ENCODE measurements around the gene LRRC14B.
A peak's percentile ranks its signal among the peaks of the same experiment; 100 is the strongest.

LRRC14B gene

DNA sequence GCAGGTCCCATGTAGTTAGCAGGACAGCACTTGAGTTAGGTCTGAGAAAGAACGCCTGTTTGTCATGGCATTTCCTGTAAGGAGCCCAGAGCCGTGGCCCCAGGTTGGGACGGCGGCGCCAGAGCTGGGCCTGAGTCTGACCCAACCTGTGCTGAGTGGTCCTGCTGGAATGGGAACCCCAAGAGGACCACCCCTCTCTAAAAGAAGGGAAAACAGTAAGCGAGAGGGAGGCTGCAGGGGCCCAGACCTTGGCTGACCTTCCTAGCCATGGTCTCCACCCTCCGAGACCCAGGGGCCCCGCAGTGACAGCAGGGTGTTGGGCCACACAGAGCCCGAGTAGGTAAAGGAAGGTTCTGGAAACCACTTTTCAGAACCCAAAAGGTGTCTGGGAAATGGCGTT is 1.8 kb upstream of the LRRC14B start:
- FAIRE-seq = no peak
- no peak for TF ChIP-seq POLR2A (IDR thresholded peaks at IDR 0.05; ENCODE audit: low read depth, low read length)
- TF ChIP-seq POLR2AphosphoS5 (IDR thresholded peaks at IDR 0.05; ENCODE audit: low read depth, low read length) = no peak
- TF ChIP-seq SPI1 (IDR thresholded peaks at IDR 0.05; ENCODE audit: low read depth, low read length) = no peak
- no peak for TF ChIP-seq PAX5 (IDR thresholded peaks at IDR 0.05; ENCODE audit: insufficient read depth, low read length, severe bottlenecking)
- no peak for TF ChIP-seq TAF1 (IDR thresholded peaks at IDR 0.05; ENCODE audit: low read depth, low read length)
- no peak for TF ChIP-seq POU2F2 (IDR thresholded peaks at IDR 0.05; ENCODE audit: low read depth, low read length)
- no peak for DNase-seq (ENCODE audit: insufficient read length, low spot score)

DNA sequence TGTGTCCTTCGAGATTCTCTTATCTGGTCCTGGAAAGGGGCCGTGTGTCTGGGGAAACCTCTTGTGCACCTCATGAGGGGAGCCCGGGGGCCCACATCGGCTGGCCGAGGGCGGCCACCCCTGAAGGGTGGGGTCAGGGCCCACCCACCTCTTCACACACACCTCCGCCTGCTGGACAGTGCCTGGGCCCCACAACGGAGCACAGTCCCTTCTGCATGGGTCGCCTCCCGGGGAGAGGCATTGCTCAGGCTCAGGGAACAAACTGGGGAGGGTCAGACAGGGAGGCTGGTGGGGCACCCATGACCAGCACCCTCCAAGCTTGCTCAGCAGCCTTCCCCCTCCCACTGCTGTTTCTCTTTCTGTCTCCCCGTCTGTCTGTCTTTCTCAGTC is 1.3 kb upstream of the LRRC14B start:
- FAIRE-seq (no peak), DNase-seq (ENCODE audit: insufficient read length, low spot score) (no peak)
- no peak for TF ChIP-seq TAF1 (IDR thresholded peaks at IDR 0.05; ENCODE audit: low read depth, low read length)

DNA sequence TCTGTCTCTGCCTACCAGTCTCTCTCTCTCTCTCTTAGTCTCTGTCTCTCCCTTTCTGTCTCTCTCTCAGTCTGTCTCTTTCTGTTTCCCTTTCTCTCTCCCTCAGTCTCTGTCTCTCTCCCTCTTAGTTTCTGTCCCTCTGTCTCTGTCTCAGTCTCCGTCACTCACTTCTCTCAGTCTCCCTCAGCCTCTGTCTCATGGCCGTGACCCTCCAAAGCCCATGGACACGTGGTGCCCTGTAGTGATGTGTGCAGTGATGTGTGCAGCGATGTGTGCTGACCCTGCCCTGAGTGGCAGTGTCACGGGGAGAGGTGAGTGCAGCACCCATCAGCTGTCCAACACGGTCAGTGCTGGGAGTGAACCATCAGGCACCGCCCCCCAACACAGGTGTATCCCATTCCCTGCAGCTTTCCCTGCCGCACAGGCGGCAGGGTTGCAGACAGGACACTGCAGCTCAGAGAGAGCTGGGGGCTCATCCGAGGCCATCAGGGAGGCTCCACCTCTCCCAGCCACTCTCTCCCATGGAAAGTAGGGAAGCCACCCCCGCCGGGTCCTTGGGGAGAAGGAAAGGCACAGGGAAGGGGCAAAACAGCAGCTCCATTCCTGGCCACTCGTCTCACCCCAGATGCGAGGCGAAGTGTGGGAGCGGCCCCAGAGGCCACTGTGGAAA is 794 bp upstream of the LRRC14B start:
- DNase-seq (ENCODE audit: insufficient read length, low spot score) = no peak
- FAIRE-seq = peak; percentile 72
- no peak for TF ChIP-seq POU2F2 (IDR thresholded peaks at IDR 0.05; ENCODE audit: low read depth, low read length)
- TF ChIP-seq POLR2AphosphoS5 (IDR thresholded peaks at IDR 0.05; ENCODE audit: low read depth, low read length) = no peak
- TF ChIP-seq TAF1 (IDR thresholded peaks at IDR 0.05; ENCODE audit: low read depth, low read length) = no peak
- no peak for TF ChIP-seq POLR2A (IDR thresholded peaks at IDR 0.05; ENCODE audit: low read depth, low read length)
- TF ChIP-seq SPI1 (IDR thresholded peaks at IDR 0.05; ENCODE audit: low read depth, low read length) = no peak
- no peak for TF ChIP-seq PAX5 (IDR thresholded peaks at IDR 0.05; ENCODE audit: insufficient read depth, low read length, severe bottlenecking)

DNA sequence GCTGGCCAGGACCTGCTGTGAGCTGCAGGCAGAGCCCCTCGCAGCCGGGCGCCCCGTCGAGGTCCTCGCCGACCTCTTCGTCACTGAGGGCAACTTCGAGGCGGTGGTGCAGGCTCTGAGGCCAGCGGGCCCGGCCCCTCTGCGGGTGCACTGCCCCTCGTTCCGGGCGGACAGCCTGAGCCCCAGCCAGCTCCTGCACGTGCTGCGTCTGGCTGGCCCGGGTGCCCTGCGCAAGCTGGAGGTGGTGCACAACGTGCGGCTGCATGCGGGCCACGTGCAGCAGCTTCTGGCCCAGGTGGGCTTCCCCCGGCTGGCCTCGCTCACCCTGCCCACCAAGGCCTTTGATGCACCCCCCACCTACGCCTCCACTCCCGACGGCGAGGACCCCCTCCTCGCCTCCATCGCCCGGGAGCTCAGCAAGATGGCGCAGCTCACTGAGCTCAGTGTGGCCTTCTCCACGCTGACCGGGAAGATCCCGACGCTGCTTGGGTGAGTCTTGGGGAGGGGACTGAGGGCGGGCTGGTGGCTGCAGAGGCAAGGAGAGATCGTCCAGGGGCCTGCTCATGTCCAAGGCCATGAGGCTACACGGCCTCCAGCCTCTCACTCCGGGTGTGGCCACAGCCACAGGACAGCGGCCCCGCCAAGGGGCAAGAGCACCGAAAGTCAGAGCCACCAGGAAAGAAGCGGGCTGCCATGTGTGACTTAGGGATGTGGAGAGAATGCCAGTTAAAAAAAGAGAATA is 825 bp downstream of the LRRC14B start:
- TF ChIP-seq TAF1 (IDR thresholded peaks at IDR 0.05; ENCODE audit: low read depth, low read length) = no peak
- TF ChIP-seq POLR2A (IDR thresholded peaks at IDR 0.05; ENCODE audit: low read depth, low read length) = no peak
- no peak for TF ChIP-seq POLR2AphosphoS5 (IDR thresholded peaks at IDR 0.05; ENCODE audit: low read depth, low read length)
- TF ChIP-seq PAX5 (IDR thresholded peaks at IDR 0.05; ENCODE audit: insufficient read depth, low read length, severe bottlenecking) = no peak
- TF ChIP-seq POU2F2 (IDR thresholded peaks at IDR 0.05; ENCODE audit: low read depth, low read length) = no peak
- no peak for TF ChIP-seq SPI1 (IDR thresholded peaks at IDR 0.05; ENCODE audit: low read depth, low read length)
- FAIRE-seq = no peak
- no peak for DNase-seq (ENCODE audit: insufficient read length, low spot score)

DNA sequence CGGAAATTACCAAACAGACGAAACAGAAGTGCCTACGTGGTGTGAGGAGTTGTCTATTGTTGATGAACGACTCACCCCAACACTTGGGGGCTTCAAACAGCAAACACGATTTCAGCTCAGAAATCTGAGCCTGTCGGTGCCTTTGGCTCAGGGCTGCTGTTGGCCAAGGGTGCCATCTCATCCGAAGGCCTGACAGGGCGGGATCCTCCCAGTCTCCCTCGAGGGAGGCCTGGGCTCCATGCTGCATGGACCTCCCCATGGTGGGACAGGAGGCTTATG is 1.3 kb downstream of the LRRC14B start:
- TF ChIP-seq PAX5 (IDR thresholded peaks at IDR 0.05; ENCODE audit: insufficient read depth, low read length, severe bottlenecking) (no peak), POU2F2 (IDR thresholded peaks at IDR 0.05; ENCODE audit: low read depth, low read length) (no peak), SPI1 (IDR thresholded peaks at IDR 0.05; ENCODE audit: low read depth, low read length) (no peak), POLR2AphosphoS5 (IDR thresholded peaks at IDR 0.05; ENCODE audit: low read depth, low read length) (no peak), TAF1 (IDR thresholded peaks at IDR 0.05; ENCODE audit: low read depth, low read length) (no peak), POLR2A (IDR thresholded peaks at IDR 0.05; ENCODE audit: low read depth, low read length) (no peak)
- DNase-seq (ENCODE audit: insufficient read length, low spot score) = no peak
- FAIRE-seq = no peak

DNA sequence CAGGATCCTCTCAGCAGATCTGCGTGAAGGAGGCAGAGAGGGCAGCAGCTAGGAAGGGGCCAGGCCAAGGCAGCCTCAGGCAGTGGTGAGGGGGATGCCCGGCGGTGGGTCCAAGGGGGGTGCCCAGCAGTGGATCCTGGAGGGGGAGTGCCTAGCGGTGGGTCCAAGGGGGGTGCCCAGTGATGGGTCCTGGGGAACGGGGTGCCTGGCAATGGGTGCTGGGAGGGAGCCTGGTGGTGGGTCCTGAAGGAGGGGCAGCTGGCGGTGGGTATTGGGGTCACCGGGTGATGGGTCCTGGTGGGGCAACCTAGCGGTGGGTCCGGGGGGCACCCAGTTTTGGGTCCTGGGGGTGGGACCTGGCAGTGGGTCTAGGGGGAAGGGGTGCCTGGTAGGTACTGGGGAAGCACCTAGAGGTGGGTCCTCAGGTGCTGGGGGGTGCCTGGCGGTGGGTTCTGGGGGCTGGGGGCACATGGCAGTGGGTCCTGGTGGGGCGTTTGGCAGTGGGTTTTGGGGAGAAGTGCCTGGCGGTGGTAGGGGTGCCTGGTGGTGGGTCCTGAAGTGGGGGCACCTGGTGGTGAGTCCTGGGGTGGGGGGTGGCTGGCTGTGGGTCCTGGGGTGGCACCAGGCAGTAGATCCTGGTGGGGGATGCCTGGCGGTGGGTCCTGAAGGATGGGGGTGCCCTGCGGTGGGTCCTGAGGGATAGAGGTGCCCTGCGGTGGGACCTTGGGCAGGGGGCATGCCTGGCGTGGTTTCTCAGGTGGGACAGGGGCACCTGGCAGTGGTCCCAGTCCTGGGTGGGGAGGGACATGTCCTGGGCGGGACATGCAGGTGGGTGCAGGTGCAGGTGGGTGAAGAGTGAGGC is 1.9 kb downstream of the LRRC14B start:
- no peak for FAIRE-seq

DNA sequence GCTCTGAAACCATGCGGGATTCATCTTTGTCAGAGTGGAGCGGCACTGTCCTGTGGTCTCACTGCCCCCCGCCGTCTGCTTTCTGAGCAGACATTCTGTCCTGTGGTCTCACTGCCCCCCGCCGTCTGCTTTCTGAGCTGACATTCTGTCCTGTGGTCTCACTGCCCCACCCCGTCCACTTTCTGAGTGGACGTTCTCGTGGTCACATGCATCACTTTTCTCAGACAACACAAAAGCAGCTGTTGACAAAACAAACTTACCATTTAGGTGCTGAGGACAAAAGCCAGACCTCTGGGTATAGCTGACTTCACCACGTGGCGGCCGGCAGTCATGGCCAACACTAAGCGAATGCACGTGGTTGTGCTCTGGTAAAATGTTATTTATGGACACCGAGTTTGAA is 2.8 kb downstream of the LRRC14B start:
- FAIRE-seq = no peak

More for the DNA sequence above, 1.9 kb downstream of the LRRC14B start:
- no peak for DNase-seq (ENCODE audit: insufficient read length, low spot score)
- no peak for TF ChIP-seq SPI1 (IDR thresholded peaks at IDR 0.05; ENCODE audit: low read depth, low read length)
- TF ChIP-seq PAX5 (IDR thresholded peaks at IDR 0.05; ENCODE audit: insufficient read depth, low read length, severe bottlenecking) = no peak

DNA sequence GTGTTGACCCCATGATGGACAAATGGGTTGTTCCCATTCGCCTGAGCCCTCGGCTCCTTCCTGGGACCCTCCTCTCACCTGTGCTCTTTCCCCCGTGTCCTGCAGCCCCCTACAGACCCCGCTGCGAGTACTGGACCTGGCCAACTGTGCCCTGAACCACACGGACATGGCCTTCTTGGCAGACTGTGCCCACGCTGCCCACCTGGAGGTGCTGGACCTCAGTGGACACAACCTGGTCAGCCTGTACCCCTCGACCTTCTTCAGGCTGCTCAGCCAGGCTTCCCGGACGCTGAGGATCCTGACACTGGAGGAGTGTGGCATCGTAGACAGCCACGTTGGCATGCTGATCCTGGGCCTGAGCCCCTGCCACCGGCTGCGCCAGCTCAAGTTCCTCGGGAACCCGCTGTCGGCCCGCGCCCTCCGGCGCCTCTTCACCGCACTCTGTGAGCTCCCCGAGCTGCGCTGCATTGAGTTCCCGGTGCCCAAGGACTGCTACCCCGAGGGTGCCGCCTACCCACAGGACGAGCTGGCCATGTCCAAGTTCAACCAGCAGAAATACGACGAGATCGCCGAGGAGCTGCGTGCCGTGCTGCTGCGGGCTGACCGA is 3.4 kb downstream of the LRRC14B start:
- DNase-seq (ENCODE audit: insufficient read length, low spot score) (no peak), FAIRE-seq (no peak)
- TF ChIP-seq TAF1 (IDR thresholded peaks at IDR 0.05; ENCODE audit: low read depth, low read length) (no peak), POU2F2 (IDR thresholded peaks at IDR 0.05; ENCODE audit: low read depth, low read length) (no peak), POLR2AphosphoS5 (IDR thresholded peaks at IDR 0.05; ENCODE audit: low read depth, low read length) (no peak), SPI1 (IDR thresholded peaks at IDR 0.05; ENCODE audit: low read depth, low read length) (no peak), PAX5 (IDR thresholded peaks at IDR 0.05; ENCODE audit: insufficient read depth, low read length, severe bottlenecking) (no peak), POLR2A (IDR thresholded peaks at IDR 0.05; ENCODE audit: low read depth, low read length) (no peak)

More for the DNA sequence above, 2.8 kb downstream of the LRRC14B start:
- no peak for TF ChIP-seq POLR2A (IDR thresholded peaks at IDR 0.05; ENCODE audit: low read depth, low read length)
- no peak for TF ChIP-seq POLR2AphosphoS5 (IDR thresholded peaks at IDR 0.05; ENCODE audit: low read depth, low read length)
- no peak for TF ChIP-seq TAF1 (IDR thresholded peaks at IDR 0.05; ENCODE audit: low read depth, low read length)
- no peak for TF ChIP-seq POU2F2 (IDR thresholded peaks at IDR 0.05; ENCODE audit: low read depth, low read length)
- TF ChIP-seq PAX5 (IDR thresholded peaks at IDR 0.05; ENCODE audit: insufficient read depth, low read length, severe bottlenecking) = no peak
- TF ChIP-seq SPI1 (IDR thresholded peaks at IDR 0.05; ENCODE audit: low read depth, low read length) = no peak
- no peak for DNase-seq (ENCODE audit: insufficient read length, low spot score)

DNA sequence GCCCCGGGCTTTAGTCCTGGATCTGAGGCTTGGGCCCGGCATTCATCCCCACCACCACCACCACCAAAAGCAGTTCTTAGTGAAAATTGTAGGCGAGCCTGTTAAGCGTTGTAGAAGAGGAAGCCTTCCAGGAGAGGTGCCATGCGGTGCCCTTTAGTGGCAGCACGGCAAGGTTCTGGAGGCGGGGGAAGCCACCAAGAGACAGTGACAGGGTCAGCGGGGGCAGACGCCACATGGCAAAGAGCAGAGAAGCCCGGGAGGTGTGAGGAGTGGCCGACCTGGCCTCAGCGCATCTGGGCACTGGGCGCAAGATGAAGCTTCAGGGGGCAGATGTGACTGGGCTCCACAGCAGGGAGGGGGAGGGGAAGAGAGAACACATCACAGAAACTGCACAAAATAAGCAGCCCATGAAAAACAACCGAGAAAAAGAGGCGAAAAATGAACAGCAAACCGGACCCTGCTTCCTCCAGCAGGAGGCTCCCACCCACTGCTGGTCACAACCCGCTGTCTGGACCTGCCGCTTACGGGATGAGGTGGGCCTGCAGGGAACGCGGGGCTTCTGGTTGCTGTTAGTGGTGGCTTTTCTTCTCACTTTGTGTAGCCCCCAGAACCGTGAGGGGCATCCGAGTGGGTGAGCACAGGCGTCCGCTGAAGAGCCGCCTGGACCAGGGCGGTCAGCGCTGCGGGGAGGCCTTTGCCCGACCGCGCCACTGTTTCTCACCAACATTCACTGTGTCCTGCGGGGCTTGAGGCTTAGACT is 4.3 kb downstream of the LRRC14B start:
- TF ChIP-seq POU2F2 (IDR thresholded peaks at IDR 0.05; ENCODE audit: low read depth, low read length) = no peak
- TF ChIP-seq PAX5 (IDR thresholded peaks at IDR 0.05; ENCODE audit: insufficient read depth, low read length, severe bottlenecking) = no peak
- TF ChIP-seq POLR2AphosphoS5 (IDR thresholded peaks at IDR 0.05; ENCODE audit: low read depth, low read length) = no peak
- no peak for TF ChIP-seq SPI1 (IDR thresholded peaks at IDR 0.05; ENCODE audit: low read depth, low read length)
- FAIRE-seq (no peak), DNase-seq (ENCODE audit: insufficient read length, low spot score) (no peak)
